ENCODE measurements around the gene MRPL24.

MRPL24 gene

DNA sequence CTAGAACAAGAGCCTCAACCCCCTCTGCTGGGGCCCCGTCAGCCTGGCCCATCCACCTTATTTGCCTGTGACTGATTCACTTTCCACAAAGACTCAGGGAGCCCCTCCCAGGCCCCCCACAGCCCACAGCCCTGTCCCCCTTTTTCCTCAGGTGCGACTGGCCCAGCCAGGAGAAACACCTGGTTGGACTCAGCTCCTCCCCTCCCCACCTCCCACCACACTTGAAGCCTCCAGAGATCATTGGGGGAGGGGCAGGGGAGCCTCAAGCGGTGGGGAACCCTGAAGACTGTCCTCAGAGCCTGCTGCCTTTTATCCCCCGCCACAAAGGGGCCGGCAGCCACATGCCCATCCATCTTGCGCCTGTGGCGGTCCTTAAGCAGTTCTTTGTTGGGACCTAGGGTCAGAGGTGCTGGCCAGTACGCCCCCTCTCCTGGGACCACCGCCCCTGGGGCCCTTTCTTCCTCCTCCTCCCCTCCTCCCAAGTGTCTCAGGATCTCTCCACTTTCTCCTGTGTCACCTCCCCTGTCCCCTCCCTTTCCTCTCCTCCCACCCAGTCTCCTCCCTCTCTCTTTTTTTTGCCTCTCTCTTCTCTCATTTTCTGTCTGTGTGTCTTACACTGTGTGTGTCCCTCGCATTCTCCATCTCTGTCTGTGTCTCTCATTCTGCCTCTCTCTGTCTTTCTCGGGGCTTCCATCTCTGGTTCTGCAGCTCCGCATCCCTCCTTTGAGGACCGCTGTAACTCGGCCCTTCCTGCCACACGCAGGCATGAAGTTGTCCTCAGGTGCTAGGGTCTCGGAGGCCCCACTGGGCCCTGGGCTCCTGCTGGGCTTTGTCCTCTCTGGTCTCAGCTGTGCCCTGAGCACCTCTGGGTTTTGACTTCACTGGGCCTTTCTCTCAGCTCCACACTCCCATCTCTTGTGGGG is 47.7 kb downstream of the MRPL24 start:
- FAIRE-seq (no peak), DNase-seq (ENCODE audit: insufficient read length, low spot score) (no peak)
- no peak for TF ChIP-seq POLR2A (IDR thresholded peaks at IDR 0.05; ENCODE audit: low read depth, low read length)

DNA sequence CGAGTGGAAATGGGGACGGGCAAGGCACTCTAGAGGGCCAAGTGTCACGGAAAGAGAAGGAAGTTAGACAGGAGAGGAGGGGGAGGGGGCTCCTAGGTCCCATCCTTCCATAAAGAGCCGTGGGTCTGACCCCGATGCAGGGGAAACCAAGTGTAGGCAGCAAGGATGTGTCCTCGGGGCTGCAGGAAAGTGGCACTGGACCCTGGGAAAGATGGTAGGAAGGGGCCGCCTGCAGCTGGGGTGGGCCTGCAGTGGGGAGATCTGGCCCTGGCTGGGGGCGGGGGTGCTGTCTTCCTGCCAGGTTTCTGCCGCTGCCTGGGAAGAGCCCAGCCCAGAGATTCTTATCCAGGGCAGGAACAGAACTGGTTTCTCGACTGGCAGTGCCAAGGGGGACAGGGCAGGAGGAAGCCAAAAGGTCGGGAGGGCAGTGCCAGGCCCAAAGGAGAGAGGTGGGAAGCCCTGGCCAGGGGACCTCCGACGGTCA is 48.4 kb downstream of the MRPL24 start:
- TF ChIP-seq POLR2A (IDR thresholded peaks at IDR 0.05; ENCODE audit: low read depth, low read length), result no peak
- FAIRE-seq (no peak), DNase-seq (ENCODE audit: insufficient read length, low spot score) (no peak)

DNA sequence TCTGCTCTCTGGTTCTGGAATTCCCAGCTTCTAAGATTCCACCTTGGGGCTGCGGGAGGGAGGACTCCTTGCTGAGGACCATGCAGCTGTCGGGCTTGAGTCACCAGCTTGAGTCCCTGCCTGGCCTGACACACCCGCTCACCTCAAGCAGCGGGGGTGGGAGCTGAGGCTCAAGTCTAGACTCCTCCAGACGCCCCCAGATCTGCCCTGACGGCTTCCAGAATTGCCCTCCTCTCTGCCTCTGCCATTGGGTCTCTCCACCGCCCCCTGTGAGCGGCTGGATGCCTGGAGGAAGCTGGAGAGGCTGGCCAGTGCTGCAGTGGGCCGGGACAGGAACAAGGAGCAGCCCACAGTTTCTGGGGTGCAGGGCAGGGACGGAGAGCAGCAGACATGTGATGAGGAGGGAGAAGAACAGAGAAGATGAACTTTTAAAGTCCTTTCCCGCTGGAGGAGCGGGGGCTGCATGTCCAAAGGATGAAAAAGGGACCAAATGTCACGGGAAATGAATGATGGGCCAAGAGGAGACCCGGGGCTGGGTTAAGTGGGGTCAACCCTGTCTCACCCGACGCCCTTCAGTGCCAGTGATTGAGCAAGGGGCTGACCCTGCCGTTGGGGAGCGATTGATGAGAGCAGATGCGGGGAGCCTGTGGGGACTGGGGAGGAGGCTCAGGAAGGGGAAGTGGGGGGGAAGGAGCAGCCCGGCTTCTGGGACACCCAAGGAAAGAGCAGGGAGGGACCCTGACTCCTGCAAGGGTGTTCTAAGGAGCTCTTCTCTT is 49.0 kb downstream of the MRPL24 start:
- FAIRE-seq, result no peak
- TF ChIP-seq POLR2A (IDR thresholded peaks at IDR 0.05; ENCODE audit: low read depth, low read length), result no peak
- DNase-seq (ENCODE audit: insufficient read length, low spot score), result no peak

DNA sequence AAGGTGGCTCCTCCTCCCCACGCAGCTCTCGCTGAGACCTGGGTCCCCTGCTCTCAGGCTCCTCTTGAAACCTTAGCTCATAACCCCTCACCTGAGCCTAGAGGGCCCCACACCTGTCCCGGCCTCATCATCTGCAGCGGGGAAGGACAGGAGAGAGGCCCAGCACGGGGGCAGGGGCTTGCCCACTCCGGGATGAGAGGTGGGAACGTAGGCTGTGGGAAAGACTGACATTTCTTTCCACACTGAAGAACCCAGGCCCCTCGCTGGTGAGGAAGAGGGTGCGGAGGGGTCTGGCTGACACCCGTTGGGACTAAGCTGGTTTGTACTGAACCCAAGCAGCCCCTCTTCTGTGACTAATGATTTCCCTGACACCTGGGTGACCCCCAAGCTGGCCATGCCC is 49.7 kb downstream of the MRPL24 start:
- no peak for TF ChIP-seq POLR2A (IDR thresholded peaks at IDR 0.05; ENCODE audit: low read depth, low read length)
- no peak for FAIRE-seq
- no peak for DNase-seq (ENCODE audit: insufficient read length, low spot score)

DNA sequence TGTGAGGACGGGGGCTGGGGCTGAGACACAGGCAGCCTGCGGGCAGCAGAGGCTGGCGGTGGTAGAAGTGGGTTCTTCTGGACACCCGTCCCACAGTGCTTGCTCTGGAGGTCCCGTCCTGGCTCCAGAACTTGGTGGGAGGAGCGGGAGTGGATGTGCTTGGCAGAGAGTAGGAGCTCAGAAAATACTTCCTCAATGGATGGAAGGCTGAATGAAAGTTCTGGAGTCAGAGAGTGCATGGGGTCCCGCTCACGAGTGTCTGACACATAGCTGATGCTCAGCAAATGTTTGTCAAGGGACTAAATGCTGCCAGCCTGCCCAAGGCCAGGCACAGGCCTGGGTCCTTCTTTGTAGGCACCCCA is 50.2 kb downstream of the MRPL24 start:
- FAIRE-seq (no peak), DNase-seq (ENCODE audit: insufficient read length, low spot score) (no peak)
- TF ChIP-seq POLR2A (IDR thresholded peaks at IDR 0.05; ENCODE audit: low read depth, low read length), result no peak

DNA sequence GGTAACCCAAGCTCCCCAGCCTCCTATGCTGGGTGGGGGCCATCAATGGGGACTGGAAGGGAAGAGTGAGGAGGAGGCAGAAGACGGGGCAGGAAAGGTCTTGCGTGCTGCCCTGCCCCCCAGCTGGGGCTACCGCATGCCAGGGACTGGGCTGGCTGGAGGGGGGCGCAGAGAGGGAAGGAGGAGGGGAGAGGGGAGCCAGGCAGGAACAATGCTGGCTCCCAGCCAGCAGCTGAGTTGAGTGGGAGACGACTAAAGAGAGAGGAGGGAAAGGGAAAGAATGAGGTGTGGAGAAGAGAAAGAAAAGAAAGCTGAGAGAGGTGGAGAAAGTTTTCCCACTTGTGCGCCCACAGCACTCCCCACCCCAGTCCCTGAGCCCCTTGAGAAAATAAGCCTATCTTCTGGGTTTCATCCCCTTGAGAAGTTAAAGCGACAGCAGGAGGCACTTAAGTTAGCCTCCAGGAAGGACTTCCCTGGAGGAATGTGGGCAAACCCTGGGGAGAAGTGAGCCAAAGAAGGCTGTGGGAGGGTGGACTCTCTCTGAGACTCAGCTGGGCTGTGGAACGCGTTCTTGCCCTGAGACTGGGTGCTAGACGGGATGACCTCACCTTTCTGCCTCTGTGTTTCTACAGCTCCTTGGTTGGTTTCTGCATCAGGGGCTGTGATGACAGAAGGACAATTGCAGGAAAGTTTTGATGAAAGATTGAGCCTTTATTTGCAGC is 50.8 kb downstream of the MRPL24 start:
- DNase-seq (ENCODE audit: insufficient read length, low spot score) (no peak), FAIRE-seq (no peak)
- no peak for TF ChIP-seq POLR2A (IDR thresholded peaks at IDR 0.05; ENCODE audit: low read depth, low read length)

DNA sequence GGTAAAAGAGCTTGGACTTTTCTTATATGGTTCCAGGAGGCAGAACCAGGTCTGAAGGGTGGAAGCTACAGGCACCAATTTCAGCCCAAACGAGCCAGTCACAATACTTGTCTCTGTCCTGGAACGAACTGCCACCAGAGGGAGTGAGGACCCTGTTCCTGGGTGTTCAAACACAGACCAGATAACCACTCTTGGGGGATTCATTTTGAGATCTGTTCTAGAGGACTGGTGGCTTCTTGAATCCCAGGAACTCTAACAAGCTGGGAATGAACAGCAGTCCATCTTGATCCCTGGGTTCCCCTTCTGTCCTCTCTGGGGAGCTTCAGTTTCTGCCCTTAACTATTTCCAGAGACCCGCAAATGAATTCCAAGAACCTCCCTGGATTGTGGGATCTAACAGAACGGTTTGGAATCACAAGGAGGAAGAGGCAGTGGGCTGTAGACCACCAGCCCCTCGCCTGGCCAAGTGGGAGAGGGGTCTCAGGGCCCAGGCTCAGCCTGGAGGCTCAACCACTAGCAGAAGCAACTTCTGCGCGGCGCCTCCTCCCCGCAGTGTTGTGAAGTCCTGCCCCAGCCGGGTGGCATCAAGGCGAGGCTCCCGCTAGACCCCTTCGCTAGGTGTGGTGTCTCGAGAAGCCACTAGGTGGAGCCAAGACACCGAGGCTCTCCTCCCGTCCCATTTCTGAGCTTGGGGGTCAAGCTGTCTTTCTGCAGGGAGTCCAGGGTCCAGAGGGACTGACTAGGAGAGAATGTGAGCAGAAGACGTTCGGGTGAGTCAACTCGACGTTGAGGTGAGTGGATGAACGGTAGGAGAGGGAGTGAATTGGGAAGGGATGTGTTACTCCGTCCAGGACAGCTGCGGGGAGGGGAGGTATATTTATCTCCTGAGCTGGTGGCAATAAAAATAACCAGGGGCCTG is 51.6 kb downstream of the MRPL24 start:
- no peak for TF ChIP-seq POLR2A (IDR thresholded peaks at IDR 0.05; ENCODE audit: low read depth, low read length)
- peak; percentile 75 for DNase-seq (ENCODE audit: insufficient read length, low spot score)
- no peak for FAIRE-seq
